ENCODE results near the gene ZNF485. TPM values are rescaled to one million over a fixed set of nuclear protein-coding genes. Genes with fewer than 3 reads are reported as not detected.

The ZNF485 gene
- total RNA-seq, 1 experiment from 2014 or later: 10.6 TPM

DNA sequence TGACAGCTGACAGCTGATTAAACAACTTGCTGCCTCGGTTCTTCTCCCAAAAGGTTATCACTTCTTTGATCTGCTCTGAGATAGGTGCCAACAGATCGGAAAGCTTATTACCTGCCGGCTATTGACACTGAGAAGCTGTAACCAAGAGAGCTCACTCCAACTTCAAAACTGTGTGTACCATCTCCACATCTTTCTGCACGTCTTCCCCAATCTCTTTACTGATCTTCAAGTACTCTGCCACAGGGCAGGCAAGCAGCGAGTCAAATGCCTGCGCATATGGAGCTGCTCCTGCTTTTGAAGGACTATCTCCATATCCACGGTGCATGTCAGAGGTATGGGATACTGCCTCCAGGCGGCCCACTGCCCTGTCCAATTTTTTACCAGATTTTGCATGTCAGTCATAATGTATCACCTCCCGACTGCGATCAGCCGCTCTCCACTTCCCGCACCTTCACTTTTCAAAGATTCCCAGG, 352 bp upstream of the ZNF485 start:
- ChIA-PET POLR2A (interaction anchor here (0.6 to 0.7 kb wide), 2 partner anchors 101 to 1263 kb away, joined by 3 to 4 read pairs; no protein-coding TSS in a partner anchor), CTCF (no interaction called here)
- ATAC-seq: peak; percentile 72
- in situ Hi-C loops (cut with HindIII; ENCODE audit: low pct_unique_long_range_greater_than_20kb, low sequenced_read_pairs): no loop called here
- 0 out of 2 replicates have a peak, but pooled peaks cover 3% of the 10 kb centered on the region for H3K4me1 ChIP-seq (ENCODE audit: control insufficient read depth, insufficient read depth, low read length)
- no peak for TF ChIP-seq CTCF (IDR thresholded peaks at IDR 0.05)
- TF ChIP-seq SIN3A (IDR thresholded peaks at IDR 0.05; ENCODE audit: borderline replicate concordance, insufficient read depth, low read depth, low read length): no peak
- no peak for TF ChIP-seq POLR2AphosphoS5 (IDR thresholded peaks at IDR 0.05; ENCODE audit: low read depth, low read length)
- no peak for TF ChIP-seq REST (IDR thresholded peaks at IDR 0.05; ENCODE audit: insufficient read depth in 1 of 2, low read depth in 2 of 2, low read length in 1 of 2)
- no peak for TF ChIP-seq TCF7L2 (IDR thresholded peaks at IDR 0.05; ENCODE audit: low read depth, low read length)
- peak overlapping the region; percentile 14; the same call in 1 of the 2 replicates for H3K27ac ChIP-seq (ENCODE audit: low read length)
- peaks cover 7% of the 10 kb centered on the region; the same call in 1 of the 2 replicates for H3K9me3 ChIP-seq (ENCODE audit: control insufficient read depth, insufficient read depth, low read depth, low read length)
- peak overlapping the region; percentile 65 to 88 for H3K4me3 ChIP-seq (ENCODE audit: low read depth in 2 of 2, low read length in 2 of 2)
- BruUV-seq (replicated peaks): no TSS peak
- H3K27me3 ChIP-seq (ENCODE audit: control insufficient read depth, insufficient read depth, low read length): no peaks in the 10 kb centered on the region
- intact Hi-C loops (cut with micrococcal nuclease; ENCODE audit: unreplicated experiment): no loop called here
- H3K36me3 ChIP-seq (ENCODE audit: control insufficient read depth, insufficient read depth, low read length): no peaks in the 10 kb centered on the region
- no peak for DNase-seq (ENCODE audit: low read depth, low spot score)

DNA sequence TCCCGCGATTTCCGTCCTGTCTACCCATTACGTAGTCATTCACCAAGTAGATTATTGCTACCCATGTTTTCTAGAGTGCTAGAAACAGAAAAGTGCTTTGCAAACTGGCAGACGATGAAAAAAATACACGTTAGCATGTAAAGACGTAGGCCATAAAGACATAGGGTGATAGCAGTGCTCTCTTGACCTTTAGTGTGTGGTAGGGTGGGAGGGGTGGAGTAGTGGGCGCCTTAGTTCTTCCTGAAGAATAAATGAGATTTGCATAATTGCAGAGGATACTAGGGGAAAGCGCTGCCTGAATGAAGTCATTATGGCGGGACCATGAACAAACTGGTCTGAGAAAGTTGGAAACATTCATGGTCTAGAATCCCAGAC, 948 bp downstream of the ZNF485 start:
- ChIA-PET CTCF (no interaction called here), POLR2A (no interaction called here)
- no TSS peak for BruUV-seq (replicated peaks)
- no peaks in the 10 kb centered on the region for H3K36me3 ChIP-seq (ENCODE audit: control insufficient read depth, insufficient read depth, low read length)
- H3K9me3 ChIP-seq (ENCODE audit: control insufficient read depth, insufficient read depth, low read depth, low read length): peaks cover 20% of the 10 kb centered on the region; the same call in 1 of the 2 replicates
- H3K27ac ChIP-seq (ENCODE audit: low read length): peak overlapping the region; percentile 87
- peak overlapping the region; percentile 65 to 88 for H3K4me3 ChIP-seq (ENCODE audit: low read depth in 2 of 2, low read length in 2 of 2)
- in situ Hi-C loops (cut with HindIII; ENCODE audit: low pct_unique_long_range_greater_than_20kb, low sequenced_read_pairs): no loop called here
- DNase-seq (ENCODE audit: low read depth, low spot score): no peak
- no peak for TF ChIP-seq SIN3A (IDR thresholded peaks at IDR 0.05; ENCODE audit: borderline replicate concordance, insufficient read depth, low read depth, low read length)
- no peak for TF ChIP-seq CTCF (IDR thresholded peaks at IDR 0.05)
- no peak for TF ChIP-seq REST (IDR thresholded peaks at IDR 0.05; ENCODE audit: insufficient read depth in 1 of 2, low read depth in 2 of 2, low read length in 1 of 2)
- TF ChIP-seq TCF7L2 (IDR thresholded peaks at IDR 0.05; ENCODE audit: low read depth, low read length): no peak
- no peak for TF ChIP-seq POLR2AphosphoS5 (IDR thresholded peaks at IDR 0.05; ENCODE audit: low read depth, low read length)
- no peaks in the 10 kb centered on the region for H3K27me3 ChIP-seq (ENCODE audit: control insufficient read depth, insufficient read depth, low read length)
- no peak for ATAC-seq
- H3K4me1 ChIP-seq (ENCODE audit: control insufficient read depth, insufficient read depth, low read length): 0 out of 2 replicates have a peak, but pooled peaks cover 3% of the 10 kb centered on the region
- intact Hi-C loops (cut with micrococcal nuclease; ENCODE audit: unreplicated experiment): no loop called here

Data from Panc1 (cell line).